Muscle of back (tissue), 13 donors: ENCODE data around the gene C3orf22. TPM values are rescaled to one million over a fixed set of nuclear protein-coding genes. Genes with fewer than 3 reads are reported as not detected.
"Not testable (repeated sequence)": the region's sequence is repeated elsewhere in the genome, so short reads cannot be mapped to it uniquely, and the experiment has no call there.

Experiments used
- DNase-seq, 3 donors: peaks; one replicate each; pipeline versions ENCODE4 v3.0.0 to v3.0.0-alpha.2; 2013
- long read RNA-seq, 9 donors: transcript quantifications; one replicate each; lab custom pipeline, GENCODE V29; 2026
- polyA plus RNA-seq, 10 donors: library from polyadenylated mRNA; unstranded; fragments of 120-200 nt; gene quantifications; one replicate each; pipeline ENCODE4 v1.2.1, GENCODE V29; 2013; ENCODE audit not compliant: insufficient read length in 10 of 10

C3orf22 gene, protein sequence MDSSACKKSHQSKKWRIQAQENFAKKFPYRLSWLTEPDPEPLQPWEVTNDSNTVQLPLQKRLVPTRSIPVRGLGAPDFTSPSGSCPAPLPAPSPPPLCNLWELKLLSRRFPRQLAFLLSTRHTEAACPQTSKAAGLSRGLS
- polyA plus RNA-seq, result under 1 TPM in 2 of 10 donors, not detected in 8; 0.08 to 0.35 TPM
- long read RNA-seq, donor 1, result 0 reads
- long read RNA-seq, donor 2, result 0 reads
- long read RNA-seq, donor 3, result 0 reads
- long read RNA-seq, donor 4, result 0 reads
- long read RNA-seq, donor 5, result 0 reads
- long read RNA-seq, donor 6, result 0 reads
- long read RNA-seq, donor 7, result 0 reads
- long read RNA-seq, donor 8, result 0 reads
- long read RNA-seq, donor 9, result 0 reads

DNA sequence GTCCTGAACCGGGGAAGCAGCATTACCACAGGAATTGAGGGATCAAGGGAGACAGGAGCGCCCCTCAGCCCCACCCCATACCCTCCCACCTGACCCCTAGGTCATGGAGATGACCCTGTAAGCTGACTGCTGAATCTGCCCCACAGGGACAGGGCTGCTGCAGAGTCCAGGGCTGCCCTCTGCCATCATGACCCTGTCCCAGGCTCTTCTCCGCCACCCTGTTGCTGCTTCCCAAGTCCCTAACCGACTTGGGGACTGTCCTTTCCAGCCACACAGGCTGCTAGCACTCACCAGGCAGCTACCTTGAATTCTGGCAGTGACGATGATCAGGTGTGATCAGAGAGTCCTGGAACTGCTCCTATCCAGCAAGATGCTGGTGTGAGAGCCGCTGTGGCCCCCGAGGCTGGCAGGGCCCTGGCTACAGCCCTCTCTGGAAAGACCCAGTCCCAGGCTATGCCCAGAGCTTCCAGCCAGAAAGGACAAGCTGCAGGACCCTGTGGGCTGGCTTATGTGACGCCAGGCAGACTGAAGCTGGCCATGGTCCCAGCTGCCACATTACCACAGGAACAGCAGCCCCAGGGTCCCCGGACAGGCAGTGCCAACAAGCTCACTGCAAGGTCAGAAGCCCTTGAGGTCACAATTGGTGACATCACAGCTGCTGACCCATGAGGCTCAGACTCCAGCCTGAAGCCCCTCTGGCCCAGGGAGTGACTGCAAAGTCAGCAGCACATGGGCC lies at the start of gene C3orf22:
TSS of gene C3orf22 (minus strand) at position 597 of the 736 bp plus-strand sequence. CDS start 5,542 bp downstream, outside the sequence.
- no peak for DNase-seq

DNA sequence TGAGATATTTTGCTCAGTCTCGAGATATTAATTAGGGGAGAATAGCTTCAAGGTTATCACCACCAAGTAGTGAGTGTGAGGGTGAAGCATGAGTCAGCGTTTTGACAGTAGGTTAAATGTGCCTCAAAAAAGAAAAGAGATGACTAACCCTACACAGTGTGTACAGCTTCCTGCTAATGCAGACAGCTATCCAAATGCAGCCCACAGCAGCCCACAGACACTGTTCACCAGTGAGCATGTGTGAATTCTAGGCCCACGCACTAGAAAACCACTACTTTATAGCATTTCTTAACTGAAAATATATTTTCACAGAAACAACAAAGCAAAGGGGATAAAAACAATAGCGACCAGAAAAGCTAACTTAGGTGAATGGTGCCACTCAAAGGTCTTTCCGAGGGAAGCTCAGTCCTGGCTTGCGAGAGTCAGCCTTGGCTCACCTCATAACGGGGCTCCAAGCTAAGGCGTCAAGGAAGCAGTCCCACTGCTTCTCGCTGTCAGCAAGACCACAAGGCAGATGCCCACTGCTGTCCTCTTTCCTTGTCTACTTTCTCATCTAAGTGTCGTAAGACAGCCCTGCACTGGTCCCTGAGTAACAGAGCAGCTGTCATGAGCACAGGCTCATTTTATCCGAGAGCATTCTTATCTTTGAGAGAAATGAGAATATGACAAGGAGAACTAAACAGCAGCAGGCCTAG lies 48.6 kb upstream of the C3orf22 start:
- DNase-seq, result no peak

DNA sequence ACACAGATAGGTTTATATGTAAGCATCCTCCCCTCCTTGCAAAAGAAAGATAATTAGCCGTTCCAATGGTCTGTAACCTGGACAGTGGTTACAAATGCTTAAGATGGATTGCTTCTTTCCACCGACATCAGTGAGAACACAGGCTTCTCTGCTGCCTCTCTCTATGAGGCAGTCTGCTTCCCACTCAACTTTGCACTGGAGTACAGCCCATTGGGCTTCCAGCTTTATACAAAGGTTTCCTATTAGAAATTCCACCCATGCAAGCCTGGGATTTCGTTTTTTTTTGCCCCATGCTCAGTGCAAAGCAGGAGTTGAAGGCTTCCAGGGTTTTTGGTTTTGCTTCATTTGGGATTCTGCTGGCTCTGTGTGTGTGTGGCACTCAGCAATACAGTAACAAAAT lies 47.3 kb upstream of the C3orf22 start:
- no peak for DNase-seq

DNA sequence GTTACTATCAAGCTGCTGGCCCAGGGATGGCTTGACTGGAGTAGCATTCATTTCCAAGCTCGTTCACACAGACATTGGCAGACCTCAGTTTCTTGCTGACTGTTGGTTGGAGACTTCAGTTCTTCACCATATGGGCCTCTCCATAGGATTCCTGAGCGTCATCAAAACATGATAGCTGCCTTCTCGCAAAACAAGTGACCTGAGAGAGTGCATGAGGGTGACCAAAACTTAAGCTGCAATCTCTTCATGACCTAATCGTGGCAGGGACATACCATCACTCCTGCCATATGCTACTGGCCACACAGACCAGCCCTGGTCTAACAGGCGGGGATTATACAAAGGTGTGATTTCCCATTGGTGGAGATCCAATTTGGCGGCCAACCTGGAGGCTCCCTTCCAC lies 46.0 kb upstream of the C3orf22 start:
- no peak for DNase-seq

DNA sequence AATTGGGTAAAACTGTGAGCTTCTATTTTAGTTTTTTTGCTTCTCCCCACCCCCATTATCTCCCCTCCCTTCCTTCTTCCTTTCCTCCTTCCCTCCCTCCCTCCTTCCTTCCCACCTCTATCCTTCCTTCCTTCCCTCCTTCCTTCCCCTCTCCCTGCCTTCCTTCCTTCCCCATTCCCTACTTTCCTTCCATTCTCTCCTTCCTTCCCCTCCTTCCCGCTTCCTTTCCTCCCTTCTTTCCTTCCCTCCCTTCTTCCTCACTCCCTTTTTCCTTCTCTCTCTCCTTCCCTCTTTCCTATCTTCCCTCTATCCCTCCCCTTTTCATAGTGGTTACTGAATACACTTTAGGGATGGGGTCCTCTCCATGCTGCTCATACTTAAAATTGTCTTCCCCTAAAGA lies 40.4 kb upstream of the C3orf22 start:
- DNase-seq, result no peak

DNA sequence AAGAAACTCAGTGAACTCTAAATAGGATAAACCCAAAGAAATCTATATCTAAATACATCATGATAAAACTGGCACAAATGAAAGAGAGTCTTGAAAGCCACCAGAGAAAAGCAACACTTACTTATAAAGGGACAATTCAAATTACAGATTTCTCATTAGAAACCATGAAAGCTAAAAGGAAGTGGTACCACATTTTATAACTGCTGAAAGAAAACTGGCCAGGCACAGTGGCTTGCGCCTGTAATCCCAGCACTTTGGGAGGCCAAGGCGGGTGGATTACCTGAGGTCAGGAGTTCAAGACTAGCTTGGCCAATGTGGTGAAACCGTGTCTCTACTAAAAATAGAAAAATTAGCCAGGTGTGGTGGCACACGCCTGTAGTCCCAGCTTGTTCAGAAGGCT lies 36.7 kb upstream of the C3orf22 start:
- not testable (repeated sequence) for DNase-seq

DNA sequence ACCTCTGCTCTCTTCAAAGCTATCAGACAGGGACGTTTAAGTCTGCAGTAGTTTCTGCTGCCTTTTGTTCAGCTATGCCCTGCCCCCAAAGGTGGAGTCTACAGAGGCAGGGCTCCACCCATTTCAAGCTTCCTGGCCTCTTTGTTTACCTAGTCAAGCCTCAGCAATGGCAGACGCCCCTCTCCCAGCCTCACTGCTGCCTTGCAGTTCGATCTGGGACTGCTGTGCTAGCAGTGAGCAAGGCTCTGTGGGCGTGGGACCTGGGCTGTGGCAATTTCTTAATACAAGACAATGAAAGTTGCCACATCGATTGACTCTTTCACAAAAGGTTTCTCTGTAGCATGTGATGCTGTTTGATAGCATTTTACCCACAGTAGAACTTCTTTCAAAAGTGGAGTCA lies 32.8 kb upstream of the C3orf22 start:
- not testable (repeated sequence) for DNase-seq

DNA sequence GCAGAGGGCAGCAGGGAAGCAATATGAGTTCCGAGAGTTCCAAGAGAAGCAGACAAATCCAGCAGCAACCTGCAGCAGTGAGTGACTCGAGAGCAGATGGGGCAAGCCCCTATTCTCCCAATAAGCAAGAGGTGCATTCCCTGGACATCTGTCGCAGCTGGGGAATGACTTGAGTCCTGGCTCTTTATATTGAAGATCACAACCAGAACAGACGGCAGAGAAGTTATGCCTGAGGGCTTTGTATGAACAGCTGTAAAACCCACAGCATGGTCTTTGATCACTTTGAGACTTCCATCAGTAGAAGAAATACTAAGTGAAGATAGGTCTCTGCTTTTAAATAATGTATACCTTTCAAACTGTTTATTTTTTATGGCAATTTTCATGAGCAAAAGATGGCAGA lies 23.6 kb upstream of the C3orf22 start:
- DNase-seq, result no peak

DNA sequence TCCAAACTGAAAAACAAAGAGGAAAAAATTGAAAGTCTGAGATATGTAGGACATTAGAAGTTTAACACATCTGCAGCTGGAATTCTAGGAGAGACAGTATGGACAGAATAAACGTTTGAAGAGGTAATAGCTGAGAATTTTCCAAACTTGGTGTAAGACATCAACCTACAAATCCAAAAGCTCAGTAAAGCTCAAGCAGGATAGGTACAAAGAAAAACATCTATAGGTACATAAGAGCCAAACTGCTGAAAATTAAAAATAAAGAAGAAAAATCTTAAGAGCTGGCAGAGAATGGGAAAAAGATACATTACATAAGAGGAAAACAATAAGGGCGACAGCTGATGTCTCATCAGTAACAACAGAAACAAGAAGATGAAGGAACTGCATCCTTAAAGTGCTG lies 22.8 kb upstream of the C3orf22 start:
- no peak for DNase-seq

DNA sequence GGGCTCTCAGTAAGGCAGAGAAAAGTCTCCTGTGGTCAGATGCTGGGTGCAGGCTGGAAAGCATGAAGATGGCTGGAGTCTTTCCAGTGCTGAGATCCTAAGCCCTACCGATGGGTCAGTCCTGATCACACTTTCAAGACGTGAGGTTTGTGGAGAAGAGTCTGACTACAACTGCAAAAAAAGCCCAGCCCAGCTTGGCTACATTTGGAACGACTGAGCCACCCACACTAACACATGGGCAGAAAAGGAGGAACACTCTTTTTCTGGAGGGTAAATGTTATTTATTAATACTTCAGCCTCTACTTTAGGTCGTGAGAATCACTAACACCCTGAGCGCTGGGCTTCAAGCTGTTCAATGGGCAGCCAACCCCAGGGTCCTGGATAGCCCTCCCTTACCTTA lies 22.0 kb upstream of the C3orf22 start:
- DNase-seq, result no peak

DNA sequence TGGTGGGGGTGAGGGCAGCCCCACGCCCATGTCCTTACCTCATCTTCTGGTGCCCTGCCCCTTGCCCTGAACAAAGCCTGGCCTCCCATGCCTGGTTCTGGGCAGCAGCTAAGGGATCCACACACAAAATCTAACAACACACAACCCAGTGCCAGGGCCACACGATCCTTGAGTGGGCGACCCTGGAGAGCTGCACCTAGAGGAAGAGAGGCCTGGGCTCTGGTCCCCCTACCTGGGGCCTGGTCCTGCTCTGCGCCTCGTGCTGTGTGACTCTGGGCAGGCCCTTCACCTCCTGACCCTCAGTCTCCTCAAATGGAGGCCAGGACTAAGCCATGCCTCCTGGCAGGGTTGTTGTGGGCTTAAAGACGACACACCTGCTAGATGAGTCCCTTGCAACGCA lies 20.0 kb upstream of the C3orf22 start:
- DNase-seq, result no peak

DNA sequence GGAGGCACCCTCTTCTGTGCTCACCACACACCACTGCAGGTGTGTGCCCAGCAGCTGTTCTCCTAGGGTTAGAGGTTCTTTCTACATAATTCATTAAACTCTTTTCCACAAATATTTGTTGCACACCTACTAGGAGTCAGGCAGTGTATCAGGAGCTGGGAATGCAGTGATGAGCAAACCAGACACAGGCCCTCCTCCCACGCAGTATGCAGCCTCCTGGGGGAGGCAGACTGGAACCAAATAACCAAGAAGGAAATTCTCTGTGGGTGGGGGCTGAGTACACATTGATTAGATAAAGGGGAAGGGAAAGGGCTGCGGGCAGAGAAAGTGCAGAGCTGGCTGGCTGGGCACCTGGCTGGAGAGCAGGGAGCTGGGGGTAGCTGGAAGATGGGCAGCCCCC lies 18.5 kb upstream of the C3orf22 start:
- DNase-seq, result no peak

DNA sequence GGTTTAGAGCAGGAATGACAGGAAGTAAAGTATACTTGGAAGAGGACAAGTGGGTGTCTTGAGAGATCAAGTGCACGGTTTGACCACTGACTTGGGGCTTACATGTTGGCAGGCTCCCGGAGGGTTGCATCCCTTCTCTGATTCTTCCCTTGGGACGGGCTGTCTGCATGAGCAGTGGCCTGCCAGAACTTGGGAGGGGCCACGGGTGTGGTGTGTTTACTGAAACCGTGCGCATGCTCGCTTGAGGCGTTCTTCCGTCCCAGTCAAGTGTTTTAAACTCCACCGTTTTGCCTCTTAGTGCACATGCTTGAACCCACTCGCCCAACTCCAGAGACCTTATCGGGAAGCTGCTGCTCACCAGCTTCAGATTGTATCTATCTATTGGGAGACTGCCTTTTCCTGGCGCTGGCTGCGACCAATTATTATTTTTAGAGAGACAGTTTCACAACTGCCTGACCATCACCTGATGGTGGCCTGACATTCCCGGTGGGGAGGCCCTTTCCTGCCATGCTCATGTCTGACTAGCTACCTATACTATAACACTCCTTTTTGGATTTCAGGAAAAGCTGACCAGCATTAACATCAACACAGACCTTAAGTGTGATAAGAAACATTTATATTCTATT lies 14.9 kb upstream of the C3orf22 start:
- DNase-seq, result no peak

DNA sequence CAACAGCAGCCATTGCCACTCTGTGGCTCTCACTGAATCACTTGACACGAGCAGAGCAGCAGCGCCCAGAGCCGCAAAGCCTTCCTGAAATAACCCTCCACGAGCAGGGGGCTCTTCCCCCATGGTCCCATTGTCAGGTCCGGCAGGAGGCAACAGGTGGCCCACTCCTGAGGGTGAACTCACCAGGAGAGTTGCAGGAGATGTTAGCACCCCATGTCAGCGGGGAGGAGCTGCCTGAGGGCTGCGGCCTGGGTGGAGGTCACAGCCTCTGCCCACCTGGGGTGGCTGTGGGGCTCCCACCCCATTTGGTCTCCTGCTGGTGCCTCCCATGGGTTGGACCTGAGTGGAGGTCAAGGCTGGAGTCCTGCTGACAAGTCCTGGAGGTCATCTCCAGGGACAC lies 12.3 kb upstream of the C3orf22 start:
- no peak for DNase-seq

DNA sequence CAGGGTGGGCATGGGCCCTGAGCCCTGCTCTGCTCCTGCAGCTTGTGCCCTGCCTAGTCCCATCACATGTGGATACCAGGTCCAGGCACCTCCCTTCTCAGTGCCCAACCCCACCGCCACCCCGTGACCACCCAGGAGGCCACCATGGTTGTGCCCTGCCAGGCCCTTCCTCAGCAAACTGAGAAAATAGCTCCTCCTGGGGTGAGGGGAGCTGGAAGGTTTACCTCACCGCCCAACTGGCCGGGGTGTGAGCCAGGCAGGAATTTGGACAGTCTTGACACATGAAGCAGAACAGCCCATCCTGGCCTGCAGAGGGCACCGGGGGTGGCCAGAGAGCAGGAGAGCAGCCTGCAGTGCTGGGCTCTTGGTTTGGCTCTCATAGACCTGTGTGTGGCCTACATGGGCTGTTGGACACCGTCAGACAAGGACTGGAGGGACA lies 11.4 kb upstream of the C3orf22 start:
- no peak for DNase-seq

DNA sequence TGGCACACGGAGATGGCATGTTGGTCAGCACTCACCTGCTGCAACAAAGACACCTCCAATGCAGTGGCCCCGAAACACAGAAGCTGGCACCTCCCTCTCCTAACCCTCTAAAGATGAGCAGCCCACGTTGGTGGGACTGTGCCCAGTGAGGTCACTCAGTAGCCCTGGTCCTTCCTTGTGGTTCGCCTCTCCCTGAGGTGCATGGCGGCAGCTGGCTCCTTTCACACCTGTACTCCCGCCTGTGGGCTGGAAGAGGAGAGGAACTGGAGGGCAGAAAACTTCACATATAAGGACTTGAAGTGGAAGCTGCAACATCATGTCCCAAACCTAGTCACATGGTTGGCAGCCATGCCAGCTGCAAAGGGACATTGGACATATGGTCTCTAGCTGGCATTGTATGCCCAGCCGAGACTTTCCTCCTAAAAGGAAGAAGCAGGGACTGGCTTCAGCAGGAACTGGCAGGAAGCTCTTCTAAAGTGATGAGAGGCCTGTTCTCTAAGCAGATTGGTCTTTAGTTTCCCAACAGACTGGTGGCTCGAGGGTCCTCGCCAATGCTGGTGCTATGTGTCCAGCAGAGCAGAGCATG lies 10.8 kb upstream of the C3orf22 start:
- DNase-seq, result no peak

DNA sequence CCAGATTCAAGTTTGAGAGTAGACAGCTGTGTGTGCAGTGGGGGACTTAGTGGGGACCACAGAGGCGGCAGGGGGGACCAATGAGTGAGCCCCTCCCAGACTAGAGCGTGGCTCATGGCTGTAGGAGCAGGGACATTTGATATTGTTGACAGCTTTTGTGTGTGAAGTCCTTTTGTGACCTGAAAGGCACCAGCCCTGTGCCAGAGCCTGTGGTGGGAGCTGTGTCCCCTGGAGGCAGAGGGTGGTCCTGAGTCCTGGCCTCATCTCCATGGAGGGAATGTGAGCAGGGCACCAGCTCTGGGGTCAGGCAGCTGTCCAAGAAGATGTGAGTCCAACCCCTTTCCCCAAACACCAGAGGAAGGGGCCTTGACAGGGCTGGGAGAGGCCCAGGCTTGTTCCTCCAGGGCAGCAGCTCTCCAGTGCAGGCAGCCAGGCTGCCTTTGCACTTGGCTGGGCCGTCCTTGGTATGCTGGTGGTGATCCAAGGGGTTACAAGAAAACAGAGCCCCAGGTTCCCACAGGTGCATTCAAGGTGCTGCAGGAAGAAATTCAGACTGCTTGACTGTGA lies 10.1 kb upstream of the C3orf22 start:
- no peak for DNase-seq

DNA sequence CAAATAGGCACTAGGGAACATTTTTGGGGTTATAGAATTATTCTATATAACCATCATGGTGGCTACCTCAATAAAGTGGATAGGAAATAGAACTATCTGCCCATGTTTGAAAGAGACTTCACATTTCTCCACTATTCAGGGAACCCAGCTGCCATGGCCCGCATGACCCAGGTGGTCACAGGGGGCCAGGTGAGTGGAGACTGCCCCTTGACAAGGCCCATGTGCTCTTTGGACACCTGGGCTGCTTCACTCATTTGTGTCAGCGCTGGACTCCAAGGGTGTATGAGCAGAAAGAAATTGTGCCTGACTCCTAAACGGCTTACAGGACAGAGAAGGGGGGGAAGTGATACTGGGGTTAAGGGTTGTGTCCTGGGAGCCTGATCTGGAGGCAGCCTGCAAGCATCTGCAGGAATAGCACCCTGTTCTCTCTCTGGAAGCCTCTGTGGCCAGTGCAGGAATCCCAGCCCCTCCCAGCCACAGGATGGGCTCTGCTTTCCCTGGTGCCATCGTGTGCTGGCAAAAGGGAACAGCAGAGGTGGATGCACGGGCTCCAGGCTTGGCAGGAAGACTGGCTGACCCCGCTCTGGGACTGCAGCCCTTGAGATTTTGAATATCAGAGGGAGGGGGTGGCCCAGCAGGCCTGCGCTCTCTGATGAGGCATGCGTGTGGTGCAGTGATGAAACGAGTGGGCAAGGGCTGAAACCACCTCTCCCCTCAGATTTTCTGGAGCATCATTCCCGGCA lies 9.1 kb upstream of the C3orf22 start:
- DNase-seq, result no peak

DNA sequence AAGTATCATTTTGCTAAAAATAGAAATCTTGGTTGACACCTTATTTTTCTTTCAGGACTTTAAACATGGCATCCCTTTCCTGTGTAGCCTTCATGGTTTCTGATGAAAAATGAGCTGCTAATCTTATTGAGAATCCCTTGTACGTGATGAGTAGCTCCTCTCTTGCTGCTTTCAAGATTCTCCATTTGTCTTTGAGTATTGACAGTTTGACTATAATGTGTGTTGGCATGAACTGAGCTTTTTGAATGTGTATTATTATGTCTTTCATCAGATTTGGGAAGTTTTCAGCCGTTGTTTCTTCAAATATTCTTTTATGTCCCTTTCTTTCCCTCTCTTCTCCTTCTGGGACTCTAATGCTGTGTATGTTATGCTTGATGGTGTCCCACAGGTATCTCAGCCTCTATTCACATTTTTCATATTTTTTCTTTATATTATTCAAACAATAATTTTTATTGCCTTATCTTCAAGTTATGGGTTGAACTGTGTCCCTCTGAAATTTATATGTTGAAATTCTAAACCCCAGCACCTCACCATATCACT lies 4.1 kb upstream of the C3orf22 start:
- DNase-seq, result no peak

DNA sequence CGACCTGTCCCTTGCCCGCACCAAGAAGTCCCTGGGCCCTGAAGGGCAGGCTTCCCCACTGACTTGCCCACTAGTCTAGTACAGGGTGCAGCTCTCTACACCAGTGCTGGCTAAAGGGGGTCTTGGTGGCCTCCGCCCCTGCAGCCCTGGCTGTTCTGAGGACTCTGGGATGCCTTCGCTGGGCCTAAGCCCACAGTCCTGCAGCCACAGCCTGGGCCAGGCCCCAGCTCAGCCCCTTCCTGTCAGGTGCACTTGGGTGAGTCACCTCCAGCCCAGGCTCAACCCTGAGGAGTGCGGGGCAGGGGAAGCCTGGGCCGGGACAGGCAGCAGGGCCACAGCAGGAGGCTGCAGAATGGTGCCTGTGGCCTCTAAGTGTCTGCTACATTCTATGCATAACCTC lies 971 bp downstream of the C3orf22 start:
- no peak for DNase-seq

DNA sequence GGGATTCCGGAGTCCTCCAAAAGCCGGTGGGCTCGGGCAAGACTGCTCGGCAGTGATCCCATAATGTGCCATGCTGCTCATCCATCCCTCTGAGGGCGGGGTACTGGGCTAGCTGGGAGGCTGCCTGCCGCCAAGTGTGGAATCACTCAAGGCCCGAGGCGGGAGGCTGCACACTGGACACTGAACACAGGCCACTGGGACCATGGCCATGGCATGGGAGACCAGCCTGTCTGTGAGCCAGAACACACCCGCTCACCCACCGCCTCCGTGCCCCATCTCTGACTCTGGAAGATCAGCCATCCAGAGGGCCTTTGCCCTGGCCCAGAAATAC lies 1.4 kb downstream of the C3orf22 start:
- DNase-seq, result no peak
